Right cardiac atrium (tissue), 5 donors: ENCODE data around the gene TSHZ2. TPM values are rescaled to one million over a fixed set of nuclear protein-coding genes. Genes with fewer than 3 reads are reported as not detected.

Experiments
- ATAC-seq, 2 donors: fragments of 200-7000 bp; cut with Tn5 transposase; one replicate each; pipeline versions ENCODE4 v1.8.0 to v1.9.1; 2020; ENCODE audit warnings: moderate library complexity in 2 of 2, mild to moderate bottlenecking in 1 of 2
- DNase-seq, 3 donors: peaks; one replicate each; pipeline ENCODE4 v3.0.0-alpha.2; 2020
- H3K27ac ChIP-seq: one replicate; pipeline ENCODE4 v1.5.1; 2013; ENCODE audit warnings: mild to moderate bottlenecking, low read length, control low read depth, moderate library complexity
- H3K27me3 ChIP-seq: one replicate; pipeline ENCODE4 v1.6.1; 2013; ENCODE audit not compliant: control insufficient read depth, insufficient read depth
- H3K4me1 ChIP-seq: one replicate; pipeline ENCODE4 v1.6.1; 2013; ENCODE audit warnings: low read length; ENCODE audit not compliant: control insufficient read depth, insufficient read depth
- H3K4me3 ChIP-seq: one replicate; pipeline ENCODE4 v1.5.1; 2013; ENCODE audit warnings: low read length, control low read depth
- H3K9me3 ChIP-seq: one replicate; pipeline ENCODE4 v1.6.1; 2013; ENCODE audit warnings: low read length; ENCODE audit not compliant: control insufficient read depth
- WGBS: extraction: QIAGEN DNeasy Blood & Tissue Kit; methylation state at CpG from one replicate; pipeline ENCODE4 v1.1.7; 2013; 5-methylcytosine and 5-hydroxymethylcytosine counted together
- intact Hi-C, 4 donors: fragments of 100-400 bp; cut with DNase I; formaldehyde crosslinking; loops; one replicate each; pipeline versions ENCODE4 v1.11.0 to v1.14.0; 2022 to 2023
- polyA plus RNA-seq: library from polyadenylated mRNA; stranded (reverse); fragments of 200-250 nt; gene quantifications from one replicate; pipeline ENCODE4 v1.2.3, GENCODE V29; 2013
- total RNA-seq, 4 donors: library from RNA; stranded (reverse); fragmentation: NEBNext Ultra II Directional; extraction: Animal tissue kit (Norgen Biotek cat#: 25700); gene quantifications; one replicate each; pipeline ENCODE4 v1.2.1, GENCODE V29; 2021
- donor health status: healthy with polysubstance abuse.
- donor health status: DM: no; HTN: yes; CAD: no.
- donor health status: DM: no; HTN: no; CAD: no.
- donor health status: DM: no; HTN: yes; CAD: no; lungs with severe emphysema.
- donor health status: DM: yes; HTN: yes; CAD: no.

The TSHZ2 gene
- total and polyA plus RNA-seq, 5 donors, result 2.3 to 8.9 (median 6.9) TPM

GRCh38 chr20:53488775-53489272 is 516.7 kb downstream of the TSHZ2 start:
- no peak for DNase-seq
- Histone ChIP-seq H3K27ac (no peak overlapping the region), H3K4me1 (no peaks in the 10 kb centered on the region), H3K4me3 (no peak overlapping the region), H3K27me3 (no peaks in the 10 kb centered on the region), H3K9me3 (no peaks in the 10 kb centered on the region)
- intact Hi-C loops, result no loop called here
- WGBS, result 87% methylated on average over 6 of the region's 6 CpGs
- no peak for ATAC-seq

GRCh38 chr20:53489528-53489927 is 517.4 kb downstream of the TSHZ2 start:
- intact Hi-C loops, result no loop called here
- ATAC-seq, result no peak
- Histone ChIP-seq H3K27ac (no peak overlapping the region), H3K4me1 (no peaks in the 10 kb centered on the region), H3K9me3 (no peaks in the 10 kb centered on the region), H3K27me3 (no peaks in the 10 kb centered on the region), H3K4me3 (no peak overlapping the region)
- 96% methylated on average over 5 of the region's 5 CpGs for WGBS
- DNase-seq, result no peak

GRCh38 chr20:53490620-53491019 is 518.5 kb downstream of the TSHZ2 start:
- 88% methylated on average over 3 of the region's 3 CpGs for WGBS
- no peak overlapping the region for H3K4me3 ChIP-seq
- intact Hi-C loops, result no loop called here
- H3K27ac ChIP-seq, result no peak overlapping the region
- H3K4me1 ChIP-seq, result no peaks in the 10 kb centered on the region
- H3K9me3 ChIP-seq, result no peaks in the 10 kb centered on the region
- ATAC-seq (no peak), DNase-seq (no peak)
- H3K27me3 ChIP-seq, result no peaks in the 10 kb centered on the region

- Histone ChIP-seq H3K4me3 (no peak overlapping the region), H3K9me3 (no peaks in the 10 kb centered on the region), H3K4me1 (no peaks in the 10 kb centered on the region), H3K27me3 (no peaks in the 10 kb centered on the region), H3K27ac (no peak overlapping the region)
- intact Hi-C loops, result no loop called here
- WGBS, result 76% methylated on average over 5 of the region's 5 CpGs
- DNase-seq (no peak), ATAC-seq (no peak)
Observed at GRCh38 chr20:53491462-53491861, 519.3 kb downstream of the TSHZ2 start.

GRCh38 chr20:53492212-53492611 is 520.1 kb downstream of the TSHZ2 start:
- Histone ChIP-seq H3K4me1 (no peaks in the 10 kb centered on the region), H3K27ac (no peak overlapping the region), H3K27me3 (no peaks in the 10 kb centered on the region), H3K9me3 (peaks cover under 1% of the 10 kb centered on the region), H3K4me3 (no peak overlapping the region)
- intact Hi-C loops, result no loop called here
- DNase-seq, result no peak
- ATAC-seq, result no peak
- 87% methylated on average over 3 of the region's 3 CpGs for WGBS

GRCh38 chr20:53493311-53493857 is 521.2 kb downstream of the TSHZ2 start:
- peaks cover 3% of the 10 kb centered on the region for H3K9me3 ChIP-seq
- DNase-seq, result no peak
- intact Hi-C loops, result no loop called here
- H3K27me3 ChIP-seq, result no peaks in the 10 kb centered on the region
- no peak overlapping the region for H3K4me3 ChIP-seq
- no peak for ATAC-seq
- 45% methylated on average over 4 of the region's 4 CpGs for WGBS
- H3K4me1 ChIP-seq, result no peaks in the 10 kb centered on the region
- H3K27ac ChIP-seq, result no peak overlapping the region

GRCh38 chr20:53494753-53495152 is 522.6 kb downstream of the TSHZ2 start:
- Histone ChIP-seq H3K27me3 (no peaks in the 10 kb centered on the region), H3K4me3 (no peak overlapping the region), H3K27ac (no peak overlapping the region), H3K4me1 (no peaks in the 10 kb centered on the region), H3K9me3 (peaks cover 3% of the 10 kb centered on the region)
- 91% methylated on average over 5 of the region's 5 CpGs for WGBS
- ATAC-seq (no peak), DNase-seq (no peak)
- intact Hi-C loops, result no loop called here

GRCh38 chr20:53495398-53496092 is 523.4 kb downstream of the TSHZ2 start:
- intact Hi-C loops, result no loop called here
- Histone ChIP-seq H3K4me1 (no peaks in the 10 kb centered on the region), H3K9me3 (peaks cover 3% of the 10 kb centered on the region), H3K27ac (no peak overlapping the region), H3K27me3 (no peaks in the 10 kb centered on the region), H3K4me3 (no peak overlapping the region)
- 68% methylated on average over 14 of the region's 14 CpGs for WGBS
- ATAC-seq (peak in 1 of 2 donors; percentile 31), DNase-seq (peak in 1 of 3 donors; percentile 38)

GRCh38 chr20:53497246-53497645 is 525.1 kb downstream of the TSHZ2 start:
- WGBS, result 93% methylated on average over 3 of the region's 3 CpGs
- intact Hi-C loops, result no loop called here
- no peak for DNase-seq

GRCh38 chr20:53498341-53498740 is 526.2 kb downstream of the TSHZ2 start:
- Histone ChIP-seq H3K9me3 (peaks cover 3% of the 10 kb centered on the region), H3K27ac (no peak overlapping the region), H3K4me3 (no peak overlapping the region), H3K27me3 (no peaks in the 10 kb centered on the region), H3K4me1 (no peaks in the 10 kb centered on the region)
- no peak for DNase-seq
- WGBS, result 79% methylated on average over 5 of the region's 5 CpGs
- intact Hi-C loops, result no loop called here
- ATAC-seq, result no peak

More at GRCh38 chr20:53497246-53497645, 525.1 kb downstream of the TSHZ2 start:
- Histone ChIP-seq H3K4me1 (no peaks in the 10 kb centered on the region), H3K27ac (no peak overlapping the region), H3K9me3 (peaks cover 3% of the 10 kb centered on the region), H3K4me3 (no peak overlapping the region), H3K27me3 (no peaks in the 10 kb centered on the region)
- ATAC-seq, result no peak

- DNase-seq, result no peak
- no peaks in the 10 kb centered on the region for H3K4me1 ChIP-seq
- intact Hi-C loops, result no loop called here
- no peak for ATAC-seq
- no peak overlapping the region for H3K4me3 ChIP-seq
- peaks cover 3% of the 10 kb centered on the region for H3K9me3 ChIP-seq
- no peaks in the 10 kb centered on the region for H3K27me3 ChIP-seq
- no peak overlapping the region for H3K27ac ChIP-seq
Observed at GRCh38 chr20:53500651-53501050, 528.5 kb downstream of the TSHZ2 start.
